Measurements from ENCODE around the gene TGFA. TPM values are rescaled to one million over a fixed set of nuclear protein-coding genes. Genes with fewer than 3 reads are reported as not detected.

The TGFA gene
- total and polyA plus RNA-seq, 8 donors = 0.89 to 16.0 (median 3.7) TPM; not detected in 1

- Histone ChIP-seq H3K4me1 (peaks cover 0 to 23% (median 11%) of the 10 kb centered on the region in 4 donors), H3K27me3 (peaks cover 0 to 17% (median 2%) of the 10 kb centered on the region in 3 donors), H3K27ac (no peak overlapping the region), H3K4me3 (no peak overlapping the region), H3K9me3 (no peaks in the 10 kb centered on the region), H3K36me3 (no peaks in the 10 kb centered on the region)
- 79 to 87% (median 85%) methylated on average over 6 of the region's 6 CpGs for WGBS, 5 donors
- TF ChIP-seq POLR2AphosphoS5 (IDR thresholded peaks at IDR 0.05) (no peak), CTCF (IDR thresholded peaks at IDR 0.05) (no peak), EP300 (IDR thresholded peaks at IDR 0.05) (no peak), POLR2A (IDR thresholded peaks at IDR 0.05) (no peak)
- intact Hi-C loops (cut with DNase I; ENCODE audit: low total_unique reads) = no loop called here
- no peak for DNase-seq
Observed at GRCh38 chr2:70548233-70548632, 5.4 kb downstream of the TGFA start.

- no peak for DNase-seq
- intact Hi-C loops (cut with DNase I; ENCODE audit: low total_unique reads) = no loop called here
- Histone ChIP-seq H3K36me3 (no peaks in the 10 kb centered on the region), H3K27ac (no peak overlapping the region), H3K4me3 (no peak overlapping the region), H3K27me3 (peaks cover 0 to 3% (median 0%) of the 10 kb centered on the region in 3 donors), H3K9me3 (no peaks in the 10 kb centered on the region), H3K4me1 (peaks cover 0 to 9% (median 0%) of the 10 kb centered on the region in 4 donors)
- TF ChIP-seq EP300 (IDR thresholded peaks at IDR 0.05) = no peak
- no peak for TF ChIP-seq POLR2A (IDR thresholded peaks at IDR 0.05)
- no peak for TF ChIP-seq POLR2AphosphoS5 (IDR thresholded peaks at IDR 0.05)
- TF ChIP-seq CTCF (IDR thresholded peaks at IDR 0.05) = no peak
- 59 to 89% (median 77%) methylated on average over 3 of the region's 3 CpGs for WGBS, 5 donors
Observed at GRCh38 chr2:70546885-70547284, 6.7 kb downstream of the TGFA start.

GRCh38 chr2:70546376-70546775 lies 7.2 kb downstream of the TGFA start:
- Histone ChIP-seq H3K4me1 (peaks cover 0 to 4% (median 0%) of the 10 kb centered on the region in 4 donors), H3K4me3 (no peak overlapping the region), H3K27me3 (no peaks in the 10 kb centered on the region), H3K36me3 (no peaks in the 10 kb centered on the region), H3K27ac (no peak overlapping the region), H3K9me3 (no peaks in the 10 kb centered on the region)
- intact Hi-C loops (cut with DNase I; ENCODE audit: low total_unique reads) = no loop called here
- DNase-seq = no peak
- 78 to 82% (median 79%) methylated on average over 2 of the region's 2 CpGs for WGBS, 5 donors
- TF ChIP-seq POLR2AphosphoS5 (IDR thresholded peaks at IDR 0.05) = no peak
- no peak for TF ChIP-seq POLR2A (IDR thresholded peaks at IDR 0.05)
- no peak for TF ChIP-seq CTCF (IDR thresholded peaks at IDR 0.05)
- no peak for TF ChIP-seq EP300 (IDR thresholded peaks at IDR 0.05)

GRCh38 chr2:70541481-70542020 lies 12.1 kb downstream of the TGFA start:
- TF ChIP-seq POLR2A (IDR thresholded peaks at IDR 0.05) (no peak), CTCF (IDR thresholded peaks at IDR 0.05) (no peak), EP300 (IDR thresholded peaks at IDR 0.05) (no peak), POLR2AphosphoS5 (IDR thresholded peaks at IDR 0.05) (no peak)
- no peak for DNase-seq
- Histone ChIP-seq H3K36me3 (no peaks in the 10 kb centered on the region), H3K27me3 (no peaks in the 10 kb centered on the region), H3K9me3 (peaks cover 0 to 9% (median 6%) of the 10 kb centered on the region in 4 donors), H3K4me1 (no peaks in the 10 kb centered on the region), H3K27ac (no peak overlapping the region), H3K4me3 (no peak overlapping the region)
- WGBS, 5 donors = 60 to 80% (median 76%) methylated on average over 8 of the region's 8 CpGs
- intact Hi-C loops (cut with DNase I; ENCODE audit: low total_unique reads) = no loop called here
